Measurements from ENCODE around the gene HIP1R. TPM values are rescaled to one million over a fixed set of nuclear protein-coding genes. Genes with fewer than 3 reads are reported as not detected.
A peak's percentile ranks its signal among the peaks of the same experiment; 100 is the strongest.
"Not testable (repeated sequence)": the region's sequence is repeated elsewhere in the genome, so short reads cannot be mapped to it uniquely, and the experiment has no call there.

Gene HIP1R
- total RNA-seq, 4 donors from 2014 or later: 50.2 to 92.7 (median 56.2) TPM

DNA sequence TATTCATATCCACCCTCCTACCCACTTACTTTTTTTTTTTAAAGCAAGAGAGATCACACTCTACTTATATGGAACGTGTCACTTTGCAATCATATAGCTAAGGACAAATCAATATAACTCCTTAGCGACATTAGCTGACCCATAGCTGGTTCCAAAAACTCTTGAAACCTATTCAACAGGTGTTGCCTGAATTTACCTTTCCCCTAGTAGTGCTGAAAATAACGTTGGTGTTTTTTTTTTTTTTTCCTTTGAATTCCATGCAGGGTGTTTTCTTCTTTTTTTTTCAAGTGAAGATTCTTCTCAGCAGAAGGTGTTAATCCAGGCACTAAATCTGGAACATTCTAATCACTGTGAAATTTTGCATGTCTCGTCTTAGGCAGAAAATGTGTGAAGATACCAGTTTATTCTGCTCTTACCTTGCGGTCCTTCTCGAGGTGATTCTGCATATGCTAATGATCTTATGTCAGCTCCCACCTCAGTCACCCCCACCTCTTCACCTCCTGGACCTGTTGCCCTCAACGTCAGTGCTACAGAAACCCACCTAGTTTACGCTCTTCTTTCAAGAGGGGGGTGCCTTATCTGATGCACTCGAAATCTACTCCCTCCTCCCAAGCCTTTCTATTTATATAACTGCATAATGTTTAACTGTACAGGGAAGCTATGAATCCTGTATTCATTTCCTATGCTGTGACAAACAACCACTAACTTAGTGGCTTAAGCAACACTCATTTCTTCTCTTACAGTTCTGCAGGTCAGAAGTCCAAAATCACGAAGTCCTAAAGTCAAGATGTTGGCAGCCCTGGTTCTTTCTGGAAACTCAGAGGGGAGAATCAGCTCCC is 67.8 kb downstream of the HIP1R start:
- H3K27me3 ChIP-seq: no peaks in the 10 kb centered on the region
- H3K4me1 ChIP-seq: no peaks in the 10 kb centered on the region
- H3K9me3 ChIP-seq: no peaks in the 10 kb centered on the region
- no peak for TF ChIP-seq POLR2A (IDR thresholded peaks at IDR 0.05)
- TF ChIP-seq, protein P1, sequence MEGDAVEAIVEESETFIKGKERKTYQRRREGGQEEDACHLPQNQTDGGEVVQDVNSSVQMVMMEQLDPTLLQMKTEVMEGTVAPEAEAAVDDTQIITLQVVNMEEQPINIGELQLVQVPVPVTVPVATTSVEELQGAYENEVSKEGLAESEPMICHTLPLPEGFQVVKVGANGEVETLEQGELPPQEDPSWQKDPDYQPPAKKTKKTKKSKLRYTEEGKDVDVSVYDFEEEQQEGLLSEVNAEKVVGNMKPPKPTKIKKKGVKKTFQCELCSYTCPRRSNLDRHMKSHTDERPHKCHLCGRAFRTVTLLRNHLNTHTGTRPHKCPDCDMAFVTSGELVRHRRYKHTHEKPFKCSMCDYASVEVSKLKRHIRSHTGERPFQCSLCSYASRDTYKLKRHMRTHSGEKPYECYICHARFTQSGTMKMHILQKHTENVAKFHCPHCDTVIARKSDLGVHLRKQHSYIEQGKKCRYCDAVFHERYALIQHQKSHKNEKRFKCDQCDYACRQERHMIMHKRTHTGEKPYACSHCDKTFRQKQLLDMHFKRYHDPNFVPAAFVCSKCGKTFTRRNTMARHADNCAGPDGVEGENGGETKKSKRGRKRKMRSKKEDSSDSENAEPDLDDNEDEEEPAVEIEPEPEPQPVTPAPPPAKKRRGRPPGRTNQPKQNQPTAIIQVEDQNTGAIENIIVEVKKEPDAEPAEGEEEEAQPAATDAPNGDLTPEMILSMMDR (IDR thresholded peaks at IDR 0.05): no peak
- H3K27ac ChIP-seq: no peak overlapping the region
- intact Hi-C loops (cut with DNase I): no loop called here
- 59 to 60% methylated on average over 10 of the region's 10 CpGs for WGBS, 2 donors
- DNase-seq: no peak
- H3K4me3 ChIP-seq (replicated peaks in 1 of 3): no peak overlapping the region
- no peaks in the 10 kb centered on the region for H3K36me3 ChIP-seq

DNA sequence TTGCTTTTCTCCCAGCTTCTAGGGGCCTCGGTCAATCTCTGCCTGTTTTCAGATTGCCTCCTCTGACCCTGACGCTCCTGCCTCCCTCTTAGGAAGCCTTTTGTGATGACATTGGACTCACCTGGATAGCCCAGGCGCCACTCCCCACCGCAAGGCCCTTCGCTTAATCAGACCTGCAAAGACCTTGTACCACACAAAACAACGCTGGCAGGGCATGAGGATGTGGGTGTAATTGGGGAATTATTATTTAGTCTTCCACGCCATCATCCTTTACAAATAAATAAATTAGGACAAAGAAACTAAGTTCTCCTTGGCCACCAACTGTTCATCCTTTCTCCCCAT is 68.4 kb downstream of the HIP1R start:
- no peaks in the 10 kb centered on the region for H3K27me3 ChIP-seq
- H3K36me3 ChIP-seq: no peaks in the 10 kb centered on the region
- 83% methylated on average over 7 of the region's 7 CpGs for WGBS, 2 donors
- no peak for DNase-seq
- H3K4me3 ChIP-seq (replicated peaks in 1 of 3): no peak overlapping the region
- no peaks in the 10 kb centered on the region for H3K4me1 ChIP-seq
- H3K9me3 ChIP-seq: no peaks in the 10 kb centered on the region
- intact Hi-C loops (cut with DNase I): no loop called here
- TF ChIP-seq POLR2A (IDR thresholded peaks at IDR 0.05): no peak
- TF ChIP-seq, protein P1 (IDR thresholded peaks at IDR 0.05): no peak
- no peak overlapping the region for H3K27ac ChIP-seq

DNA sequence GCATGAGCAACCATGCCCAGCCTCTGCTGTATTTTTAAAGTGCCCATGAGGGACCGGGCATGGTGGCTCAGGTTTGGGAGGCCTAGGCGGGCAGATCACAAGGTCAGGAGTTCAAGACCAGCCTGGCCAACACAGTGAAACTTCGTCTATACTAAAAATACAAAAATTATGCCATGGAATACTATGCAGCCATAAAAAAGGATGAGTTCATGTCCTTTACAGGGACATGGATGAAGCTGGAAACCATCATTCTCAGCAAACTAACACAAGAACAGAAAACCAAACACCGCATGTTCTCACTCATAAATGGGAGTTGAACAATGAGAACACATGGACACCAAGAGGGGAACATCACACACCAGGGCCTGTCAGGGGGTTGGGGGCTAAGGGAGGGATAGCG is 70.0 kb downstream of the HIP1R start:
- intact Hi-C loops (cut with DNase I); H3K27me3 ChIP-seq; H3K27ac ChIP-seq; H3K36me3 ChIP-seq; H3K4me3 ChIP-seq (replicated peaks in 1 of 3); H3K4me1 ChIP-seq; H3K9me3 ChIP-seq; DNase-seq: not testable (repeated sequence)
- 91 to 97% methylated on average over 5 of the region's 5 CpGs for WGBS, 2 donors

DNA sequence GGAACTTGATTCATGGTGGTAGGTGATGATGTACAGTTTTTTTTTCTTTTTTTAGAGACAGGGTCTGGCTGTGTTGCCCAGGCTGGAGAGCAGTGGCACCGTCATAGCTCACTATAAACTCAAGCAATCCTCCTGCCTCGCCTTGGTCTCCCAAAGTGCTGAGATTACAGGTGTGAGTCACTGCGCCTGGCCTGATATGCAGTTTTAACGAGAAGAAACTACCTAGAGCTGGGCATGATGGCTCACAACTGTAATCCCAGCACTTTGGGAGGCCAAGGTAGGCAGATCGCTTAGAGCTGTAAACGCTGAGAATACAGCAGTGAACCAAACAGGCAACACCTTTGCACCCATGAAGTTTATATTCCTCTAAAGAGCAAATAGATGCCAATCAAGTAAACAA is 73.7 kb downstream of the HIP1R start:
- no peaks in the 10 kb centered on the region for H3K27me3 ChIP-seq
- no peak for DNase-seq
- WGBS, 2 donors: 90 to 97% methylated on average over 6 of the region's 6 CpGs
- H3K9me3 ChIP-seq: no peaks in the 10 kb centered on the region
- peaks cover 0 to 3% of the 10 kb centered on the region in 2 donors for H3K4me1 ChIP-seq
- TF ChIP-seq, protein P1 (IDR thresholded peaks at IDR 0.05): no peak
- TF ChIP-seq POLR2A (IDR thresholded peaks at IDR 0.05): no peak
- no peak overlapping the region for H3K27ac ChIP-seq
- no peaks in the 10 kb centered on the region for H3K36me3 ChIP-seq
- intact Hi-C loops (cut with DNase I): no loop called here
- no peak overlapping the region for H3K4me3 ChIP-seq (replicated peaks in 1 of 3)

DNA sequence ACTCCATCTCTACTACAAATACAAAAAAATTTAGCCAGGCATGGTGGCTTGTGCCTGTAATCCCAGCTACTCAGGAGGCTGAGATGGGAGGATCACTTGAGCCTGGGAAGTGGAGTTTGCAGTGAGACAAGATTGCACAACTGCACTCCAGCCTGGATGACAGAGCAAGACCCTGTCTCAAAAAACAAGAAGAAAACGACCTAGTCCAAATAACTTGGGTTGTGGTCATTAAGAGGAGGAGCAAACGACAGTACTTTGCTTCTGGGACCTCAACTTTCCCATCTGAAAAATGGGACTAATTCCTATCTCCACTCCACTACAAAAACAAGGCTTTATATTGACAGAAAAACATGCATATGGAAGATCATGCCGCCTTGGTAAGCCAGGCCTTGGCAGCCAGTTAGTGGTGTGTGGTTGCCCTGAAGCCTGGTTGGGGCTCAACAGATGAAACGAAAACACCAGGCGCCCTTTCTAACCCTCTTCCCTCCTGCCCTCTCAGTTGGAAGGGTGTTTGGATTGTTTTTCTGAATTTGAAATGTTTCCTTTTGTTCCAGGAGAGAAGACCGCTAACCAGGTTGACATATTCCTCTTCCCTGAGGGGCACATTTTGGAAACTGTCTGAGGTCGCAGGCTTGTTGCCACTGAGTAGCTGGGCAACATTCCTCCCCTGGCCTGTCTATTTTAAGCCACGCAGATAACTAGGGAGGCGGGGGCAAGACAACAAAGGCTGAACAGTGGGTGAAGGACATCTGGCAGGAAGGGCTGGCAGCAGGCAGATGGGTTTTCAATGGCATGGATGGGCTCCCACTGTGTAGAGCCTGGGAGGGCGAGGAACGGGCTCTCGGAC is 74.4 kb downstream of the HIP1R start:
- no peak overlapping the region for H3K27ac ChIP-seq
- intact Hi-C loops (cut with DNase I): no loop called here

More for the DNA sequence above, 74.4 kb downstream of the HIP1R start:
- H3K9me3 ChIP-seq: no peaks in the 10 kb centered on the region
- H3K4me3 ChIP-seq (replicated peaks in 1 of 3): no peak overlapping the region
- H3K36me3 ChIP-seq: no peaks in the 10 kb centered on the region
- no peaks in the 10 kb centered on the region for H3K27me3 ChIP-seq
- peaks cover 0 to 3% of the 10 kb centered on the region in 2 donors for H3K4me1 ChIP-seq
- no peak for TF ChIP-seq POLR2A (IDR thresholded peaks at IDR 0.05)
- TF ChIP-seq, protein P1 (IDR thresholded peaks at IDR 0.05): no peak
- DNase-seq: peak; percentile 7 to 27
- 59 to 63% methylated on average over 12 of the region's 12 CpGs for WGBS, 2 donors

Other genes with a start within 250 kb of the HIP1R start
- not detected for gene HCAR2, start 132.1 kb upstream of the HIP1R start, total RNA-seq
- gene HCAR3, start 118.6 kb upstream of the HIP1R start, total RNA-seq: under 1 TPM in 2 of 4 donors, not detected in 2; 0.42 to 0.56 TPM
- 1 to 10 TPM in 3 of 4 donors, under 1 TPM in 1; 0.92 to 4.0 (median 2.0) TPM for gene HCAR1, start 104.6 kb upstream of the HIP1R start, total RNA-seq
- gene DENR, start 82.6 kb upstream of the HIP1R start, total RNA-seq: 10 to 100 TPM; 19.5 to 52.1 (median 29.9) TPM
- under 1 TPM; 0.21 to 0.81 (median 0.23) TPM for gene CCDC62, start 60.9 kb upstream of the HIP1R start, total RNA-seq
- gene VPS37B, start 60.7 kb downstream of the HIP1R start, total RNA-seq: 10 to 100 TPM; 35.6 to 66.1 (median 63.5) TPM
- 1 to 10 TPM; 4.9 to 6.8 (median 5.3) TPM for gene ABCB9, start 131.0 kb downstream of the HIP1R start, total RNA-seq
- 10 to 100 TPM in 3 of 4 donors, 1 to 10 TPM in 1; 5.9 to 16.3 (median 15.5) TPM for gene OGFOD2, start 139.8 kb downstream of the HIP1R start, total RNA-seq
- gene ARL6IP4, start 145.2 kb downstream of the HIP1R start, total RNA-seq: 100 to 1,000 TPM; 210 to 281 (median 262) TPM

Measured in thyroid gland (tissue), 4 donors.